Neural crest cell (in vitro differentiated cells): ENCODE data around the gene GABRB3. TPM values are rescaled to one million over a fixed set of nuclear protein-coding genes. Genes with fewer than 3 reads are reported as not detected.

Source experiments
- DNase-seq: peaks from one replicate; pipeline ENCODE4 v3.0.0; 2021; ENCODE audit warnings: low read depth, mixed read lengths, low spot score
- H3K27ac Mint-ChIP-seq: one replicate; pipeline ENCODE4 v1.8.0; 2021; ENCODE audit warnings: mild to moderate bottlenecking, mixed read lengths; ENCODE audit not compliant: unreplicated experiment
- H3K27me3 Mint-ChIP-seq: 2 replicates; pipeline ENCODE4 v1.8.0; 2021; ENCODE audit warnings: low read depth, mild to moderate bottlenecking, mixed read lengths
- H3K36me3 Mint-ChIP-seq: 2 replicates; pipeline ENCODE4 v1.8.0; 2021; ENCODE audit warnings: low read depth, mild to moderate bottlenecking, mixed read lengths
- H3K4me1 Mint-ChIP-seq: 2 replicates; pipeline ENCODE4 v1.8.0; 2021; ENCODE audit warnings: mixed read lengths
- H3K4me3 Mint-ChIP-seq: one replicate; pipeline ENCODE4 v1.8.0; 2021; ENCODE audit warnings: mild to moderate bottlenecking, mixed read lengths
- H3K9me3 Mint-ChIP-seq: 2 replicates; pipeline ENCODE4 v1.8.0; 2021; ENCODE audit warnings: mixed read lengths
- CTCF ChIP-seq: fragments of 200-600 bp; sonication (generic); conservative IDR thresholded peaks from 2 replicates; pipeline ENCODE4 v1.5.0; 2021; ENCODE audit warnings: antibody characterized with exemption, mild to moderate bottlenecking
- total RNA-seq: library from RNA; stranded (reverse); gene quantifications from 2 replicates; pipeline ENCODE4 v1.2.1, GENCODE V29; 2021

Gene GABRB3
- total RNA-seq, 1 donor from 2014 or later = 23.7 TPM

GRCh38 chr15:26676115-26676514 lies 96.8 kb downstream of the GABRB3 start:
- no peak for TF ChIP-seq CTCF
- peaks cover 11% of the 10 kb centered on the region for H3K4me1 Mint-ChIP-seq
- H3K36me3 Mint-ChIP-seq = no peaks in the 10 kb centered on the region
- H3K27me3 Mint-ChIP-seq = no peaks in the 10 kb centered on the region
- H3K27ac Mint-ChIP-seq = no peak overlapping the region
- DNase-seq = no peak
- H3K9me3 Mint-ChIP-seq = no peaks in the 10 kb centered on the region
- H3K4me3 Mint-ChIP-seq = no peak overlapping the region

- Mint-ChIP-seq H3K9me3 (no peaks in the 10 kb centered on the region), H3K4me3 (no peak overlapping the region), H3K27ac (no peak overlapping the region), H3K27me3 (no peaks in the 10 kb centered on the region), H3K36me3 (no peaks in the 10 kb centered on the region), H3K4me1 (peaks cover 4% of the 10 kb centered on the region)
- DNase-seq = no peak
- TF ChIP-seq CTCF = no peak
These were observed 98.4 kb downstream of the GABRB3 start for GRCh38 chr15:26674467-26674866.

GRCh38 chr15:26673445-26673844 lies 99.4 kb downstream of the GABRB3 start:
- no peak for TF ChIP-seq CTCF
- Mint-ChIP-seq H3K4me1 (peaks cover 4% of the 10 kb centered on the region), H3K36me3 (no peaks in the 10 kb centered on the region), H3K27ac (no peak overlapping the region), H3K4me3 (no peak overlapping the region), H3K27me3 (no peaks in the 10 kb centered on the region), H3K9me3 (no peaks in the 10 kb centered on the region)
- no peak for DNase-seq

GRCh38 chr15:26670116-26670515 lies 102.8 kb downstream of the GABRB3 start:
- Mint-ChIP-seq H3K4me1 (peaks cover 4% of the 10 kb centered on the region), H3K4me3 (no peak overlapping the region), H3K9me3 (no peaks in the 10 kb centered on the region), H3K27me3 (no peaks in the 10 kb centered on the region), H3K36me3 (no peaks in the 10 kb centered on the region), H3K27ac (no peak overlapping the region)
- TF ChIP-seq CTCF = no peak
- DNase-seq = no peak

GRCh38 chr15:26667222-26667988 lies 105.5 kb downstream of the GABRB3 start:
- Mint-ChIP-seq H3K9me3 (no peaks in the 10 kb centered on the region), H3K36me3 (no peaks in the 10 kb centered on the region), H3K4me1 (no peaks in the 10 kb centered on the region), H3K27me3 (no peaks in the 10 kb centered on the region), H3K4me3 (no peak overlapping the region), H3K27ac (no peak overlapping the region)
- no peak for TF ChIP-seq CTCF
- DNase-seq = no peak
